Kidney capillary endothelial cell (primary cell): ENCODE data around the gene NFYA.
"Not testable (repeated sequence)": the region's sequence is repeated elsewhere in the genome, so short reads cannot be mapped to it uniquely, and the experiment has no call there.

Source experiments
- DNase-seq: peaks from one replicate; pipeline ENCODE4 v3.0.0-alpha.2; 2018; ENCODE audit warnings: low spot score

The NFYA gene

GRCh38 chr6:41073968-41074691, 1.4 kb downstream of the NFYA start:
- no peak for DNase-seq

- no peak for DNase-seq
These were observed 2.1 kb downstream of the NFYA start for GRCh38 chr6:41074692-41075436.

- no peak for DNase-seq
These were observed 3.2 kb downstream of the NFYA start for GRCh38 chr6:41075651-41076626.

- no peak for DNase-seq
These were observed 4.8 kb downstream of the NFYA start for GRCh38 chr6:41077536-41077935.

- no peak for DNase-seq
These were observed 5.3 kb downstream of the NFYA start for GRCh38 chr6:41078101-41078500.

DNA sequence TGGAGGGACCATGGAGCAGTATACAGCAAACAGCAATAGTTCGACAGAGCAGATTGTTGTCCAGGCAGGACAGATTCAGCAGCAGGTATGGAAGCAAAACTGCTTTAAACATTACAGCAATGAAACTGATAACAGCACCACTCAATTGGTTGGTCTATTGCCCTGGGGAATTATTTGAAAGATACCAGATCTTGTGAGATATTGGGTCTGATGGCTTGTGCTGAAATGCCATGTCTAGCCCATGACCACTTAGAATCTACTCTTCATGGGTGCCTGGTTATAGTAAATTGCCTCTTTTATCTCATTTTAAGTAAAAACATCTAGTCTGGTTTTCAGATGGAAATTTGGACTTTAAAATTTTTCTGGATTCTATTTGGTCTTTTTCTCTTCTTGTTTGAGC, 6.3 kb downstream of the NFYA start:
- DNase-seq, result no peak

- no peak for DNase-seq
These were observed 7.8 kb downstream of the NFYA start for GRCh38 chr6:41080621-41081020.

DNA sequence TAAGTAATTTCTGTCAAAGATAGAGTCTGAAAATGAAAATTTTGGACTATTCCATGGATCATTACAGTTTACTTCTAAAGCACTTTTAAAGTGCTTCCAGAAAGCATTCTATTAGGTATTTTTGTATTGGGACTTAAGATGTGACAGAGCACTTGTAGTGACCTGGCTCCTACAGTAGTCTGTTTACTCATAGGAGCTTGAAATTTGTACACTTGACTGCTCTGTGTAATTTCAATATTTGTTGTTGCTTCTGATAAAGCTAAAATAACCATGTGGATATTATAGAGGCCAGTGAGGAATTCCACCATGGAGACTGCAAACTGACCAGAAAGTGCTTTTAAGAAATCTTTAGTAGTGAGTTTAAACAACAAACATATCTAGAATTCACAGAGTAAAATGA, 10.3 kb downstream of the NFYA start:
- DNase-seq, result no peak

- no peak for DNase-seq
These were observed 12.4 kb downstream of the NFYA start for GRCh38 chr6:41085182-41085581.

DNA sequence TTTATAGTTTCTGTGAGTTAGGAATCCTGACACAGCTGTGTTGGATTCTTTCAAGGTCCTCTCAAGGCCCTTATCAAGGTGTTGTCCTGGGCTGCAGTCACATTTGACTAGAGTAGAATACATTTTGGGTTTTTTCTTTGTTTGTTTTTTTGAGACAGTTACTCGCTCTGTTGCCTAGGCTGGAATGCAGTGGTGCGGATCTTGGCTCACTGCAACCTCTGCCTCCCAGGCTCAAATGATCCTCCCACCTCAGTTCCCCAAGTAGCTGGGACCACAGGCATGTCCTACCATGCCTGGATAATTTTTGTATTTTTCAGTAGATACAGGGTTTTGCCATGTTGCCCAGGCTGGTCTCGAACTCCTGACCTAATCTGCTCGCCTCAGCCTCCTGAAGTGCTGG, 15.7 kb downstream of the NFYA start:
- DNase-seq, result no peak

GRCh38 chr6:41090841-41091761, 18.3 kb downstream of the NFYA start:
- DNase-seq, result no peak

GRCh38 chr6:41092421-41093140, 19.8 kb downstream of the NFYA start:
- DNase-seq, result peak; percentile 22

DNA sequence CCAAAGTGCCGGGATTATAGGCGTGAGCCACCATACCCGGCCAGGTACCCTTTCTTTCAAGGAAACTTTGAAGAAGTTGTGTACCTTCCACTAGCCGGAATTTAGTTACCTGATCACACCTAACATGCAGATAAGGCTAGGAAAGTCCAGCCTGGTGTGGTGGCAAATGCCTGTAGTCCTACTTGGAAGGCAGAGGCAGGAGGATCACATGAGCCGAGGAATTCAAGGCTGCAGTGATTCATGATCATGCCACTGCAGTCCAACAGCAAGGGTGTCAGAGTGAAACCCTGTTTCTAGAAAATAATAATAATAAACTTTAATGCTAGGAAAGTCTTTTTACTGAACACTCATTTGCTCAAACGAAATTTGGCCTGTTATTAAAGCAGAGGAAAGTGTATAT, 21.0 kb downstream of the NFYA start:
- no peak for DNase-seq

- peak; percentile 29 for DNase-seq
These were observed 24.8 kb downstream of the NFYA start for GRCh38 chr6:41097467-41098090.

DNA sequence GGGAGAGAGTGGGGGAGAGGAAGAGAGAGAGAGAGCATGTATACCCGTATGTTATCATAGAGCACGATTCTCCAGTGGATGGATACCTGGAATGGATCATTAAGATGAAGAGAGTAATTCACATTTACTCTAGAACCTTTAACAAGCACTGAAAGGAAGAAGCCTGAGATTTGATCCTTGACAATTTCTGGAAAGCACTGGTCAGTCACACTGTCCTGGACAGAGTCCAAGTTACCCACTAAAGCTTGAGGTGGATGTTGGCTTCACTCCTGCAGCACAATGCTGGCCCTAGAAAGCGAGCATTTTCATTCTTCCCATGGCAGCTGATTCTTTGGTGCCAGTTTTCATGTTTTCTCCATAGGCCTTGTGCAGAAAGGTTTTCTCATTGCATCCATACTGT, 25.6 kb downstream of the NFYA start:
- no peak for DNase-seq

GRCh38 chr6:41100871-41101287, 28.1 kb downstream of the NFYA start:
- no peak for DNase-seq

- DNase-seq, result no peak
These were observed 31.1 kb downstream of the NFYA start for GRCh38 chr6:41103847-41104246.

GRCh38 chr6:41111017-41111416, 38.2 kb downstream of the NFYA start:
- DNase-seq, result no peak

DNA sequence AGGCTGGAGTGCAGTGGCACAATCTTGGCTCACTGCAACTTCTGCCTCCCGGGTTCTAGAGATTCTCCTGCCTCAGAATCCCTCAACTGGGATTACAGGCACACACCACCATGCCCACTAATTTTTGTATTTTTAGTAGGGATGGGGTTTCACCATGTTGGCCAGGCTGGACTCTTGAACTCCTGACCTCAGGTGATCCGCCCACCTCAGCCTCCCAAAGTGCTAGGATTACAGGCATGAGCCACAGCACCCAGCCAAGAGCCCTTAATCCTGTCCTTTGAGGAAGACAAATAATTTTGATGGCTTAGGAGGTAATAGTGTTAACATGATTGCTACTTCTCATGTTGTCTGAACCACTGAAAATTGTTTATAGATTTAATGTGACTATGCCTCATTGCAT, 42.3 kb downstream of the NFYA start:
- DNase-seq, result not testable (repeated sequence)

DNA sequence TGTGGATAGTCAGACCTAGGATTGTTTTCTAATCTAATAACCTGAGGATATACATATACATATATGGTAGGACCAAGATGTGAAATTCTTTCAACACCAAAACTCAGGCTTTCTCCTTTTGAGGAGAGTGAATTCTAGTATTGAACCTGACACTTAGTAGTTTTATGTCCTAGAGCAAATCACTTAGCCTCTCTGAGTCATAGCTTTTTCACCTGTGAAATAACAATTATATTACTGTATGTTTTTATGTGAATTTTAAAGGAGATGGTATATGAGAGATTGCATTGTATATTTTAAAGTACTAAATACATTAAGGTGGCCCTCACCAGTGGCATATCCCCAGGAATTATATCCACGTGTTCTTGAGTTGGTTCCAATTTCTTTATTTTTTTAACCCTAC, 46.7 kb downstream of the NFYA start:
- no peak for DNase-seq
